Panc1 (cell line): ENCODE results near the gene FBXO9. TPM values are rescaled to one million over a fixed set of nuclear protein-coding genes. Genes with fewer than 3 reads are reported as not detected.

Experiments
- ATAC-seq: fragments of 200-7000 bp; cut with Tn5 transposase; 2 replicates; pipeline ENCODE4 v1.9.1; 2020; ENCODE audit warnings: mild to moderate bottlenecking, moderate library complexity
- Bru-seq: library from RNA; stranded (reverse); fragments of 400-500 nt; gene quantifications from one replicate; lab custom pipeline; 2021; lab: Mats Ljungman, UMichigan
- BruChase-seq, 2 experiments: library from RNA; stranded (reverse); fragments of 400-500 nt; gene quantifications; one replicate each; lab custom pipeline; 2021; lab: Mats Ljungman, UMichigan
- BruUV-seq: library from RNA; stranded (reverse); fragments of 400-500 nt; replicated peaks from 2 replicates; lab custom pipeline; 2021; lab: Mats Ljungman, UMichigan
- CTCF ChIA-PET: fragments of 300-600 bp; sonication (Branson Sonifier 250); formaldehyde crosslinking; loops from one replicate; lab custom pipeline; 2022; ENCODE audit warnings: antibody characterized with exemption; lab: Charles Lee
- POLR2A ChIA-PET: fragments of 300-600 bp; sonication (Branson Sonifier 250); formaldehyde crosslinking; loops from one replicate; lab custom pipeline; 2022; ENCODE audit warnings: antibody characterized with exemption; lab: Charles Lee
- DNase-seq: peaks from one replicate; pipeline ENCODE4 v3.0.0-alpha.2; 2010; ENCODE audit warnings: low read depth, low spot score
- H3K27ac ChIP-seq: 2 replicates; pipeline ENCODE4 v1.5.1; 2011; ENCODE audit warnings: mild to moderate bottlenecking, low read length, inconsistent platforms
- H3K27me3 ChIP-seq: fragments of 200-500 bp; sonication (Bioruptor generic); 2 replicates; pipeline ENCODE4 v1.6.0; 2014; ENCODE audit warnings: low read length, inconsistent platforms; ENCODE audit not compliant: control insufficient read depth, insufficient read depth
- H3K36me3 ChIP-seq: fragments of 200-500 bp; sonication (Bioruptor generic); 2 replicates; pipeline ENCODE4 v1.5.1; 2014; ENCODE audit warnings: inconsistent platforms, mild to moderate bottlenecking, low read length, moderate library complexity; ENCODE audit not compliant: control insufficient read depth, insufficient read depth
- H3K4me1 ChIP-seq: 2 replicates; pipeline ENCODE4 v1.5.1; 2011; ENCODE audit warnings: inconsistent platforms, mild to moderate bottlenecking, low read length, moderate library complexity; ENCODE audit not compliant: control insufficient read depth, insufficient read depth
- H3K4me3 ChIP-seq, 2 experiments: 2 replicates each; pipeline ENCODE4 v1.5.1; 2011 to 2012; ENCODE audit warnings: low read depth in 2 of 2, low read length in 2 of 2, mild to moderate bottlenecking in 2 of 2, inconsistent platforms in 1 of 2, moderate library complexity in 1 of 2
- H3K9me3 ChIP-seq: fragments of 200-500 bp; sonication (Bioruptor generic); 2 replicates; pipeline ENCODE4 v1.5.1; 2014; ENCODE audit warnings: low read depth, mild to moderate bottlenecking, inconsistent platforms, low read length, moderate library complexity; ENCODE audit not compliant: control insufficient read depth, insufficient read depth
- CTCF ChIP-seq: fragments of 450-650 bp; IDR thresholded peaks from 2 replicates; pipeline ENCODE4 v1.5.1; 2017; ENCODE audit warnings: mild to moderate bottlenecking
- POLR2AphosphoS5 ChIP-seq: IDR thresholded peaks from 2 replicates; pipeline ENCODE4 v1.6.1; 2012; ENCODE audit warnings: mild to moderate bottlenecking, low read depth, low read length, moderate library complexity
- REST ChIP-seq, 2 experiments: IDR thresholded peaks; 2 replicates each; pipeline ENCODE4 v1.6.1; 2011 to 2012; ENCODE audit warnings: low read depth in 2 of 2, control low read depth in 1 of 2, low read length in 1 of 2, mild to moderate bottlenecking in 1 of 2, moderate library complexity in 1 of 2; ENCODE audit not compliant: insufficient read depth in 1 of 2
- SIN3A ChIP-seq: IDR thresholded peaks from 2 replicates; pipeline ENCODE4 v1.6.1; 2012; ENCODE audit warnings: low read depth, mild to moderate bottlenecking, low read length, moderate library complexity, borderline replicate concordance; ENCODE audit not compliant: insufficient read depth
- TCF7L2 ChIP-seq: IDR thresholded peaks from 2 replicates; pipeline ENCODE4 v1.6.1; 2011; ENCODE audit warnings: mild to moderate bottlenecking, low read depth, low read length, inconsistent platforms
- in situ Hi-C: cut with HindIII; loops from 2 replicates; pipeline ENCODE4 v1.10.0; 2016; ENCODE audit warnings: low sequenced_read_pairs, low pct_unique_long_range_greater_than_20kb
- intact Hi-C: fragments of 100-400 bp; cut with micrococcal nuclease; formaldehyde crosslinking; loops from one replicate; pipeline ENCODE4 v1.10.0; 2022; ENCODE audit not compliant: unreplicated experiment
- long read RNA-seq: library from polyadenylated mRNA; unstranded; transcript quantifications from one replicate; pipeline ENCODE4 v2.0.0, GENCODE V29; 2021; ENCODE audit not compliant: unreplicated experiment
- polyA plus RNA-seq: library from polyadenylated mRNA; unstranded; fragments of >200 nt; gene quantifications from one replicate; pipeline ENCODE4 v1.2.1, GENCODE V29; 2012; ENCODE audit warnings: missing spikeins; ENCODE audit not compliant: insufficient read length
- total RNA-seq: library from RNA; stranded (reverse); gene quantifications from one replicate; pipeline ENCODE4 v1.2.1, GENCODE V29; 2021; ENCODE audit not compliant: unreplicated experiment

The FBXO9 gene
- total RNA-seq (60.0 TPM), Bru-seq, nascent RNA (percentile 69 among the genes with signal in this experiment), BruChase-seq, experiment 1, labeled RNA remaining after a 2-hour chase (percentile 71 among the genes with signal in this experiment), BruChase-seq, experiment 2, labeled RNA remaining after a 6-hour chase (percentile 68 among the genes with signal in this experiment)
- 75.0 TPM for polyA plus RNA-seq
- long read RNA-seq, transcript FBXO9-202 (13 exons, 3,418 nt) = major isoform, 59 of 93 reads
- long read RNA-seq, partial matches to known transcripts = 11 of 93 reads
- long read RNA-seq, other reads (novel, unspliced or antisense) = 23 of 93 reads

- in situ Hi-C loops = no loop called here
- Histone ChIP-seq H3K27me3 (no peaks in the 10 kb centered on the region), H3K27ac (peak within 1 kb of the TSS; percentile 90), H3K4me1 (peaks cover 19% of the 10 kb centered on the region), H3K9me3 (no peaks in the 10 kb centered on the region), H3K4me3 (peak within 1 kb of the TSS; percentile 69 to 84), H3K36me3 (peaks cover 3% of the 10 kb centered on the region; the same call in 1 of the 2 replicates)
- DNase-seq (no peak), ATAC-seq (peak; percentile 78)
- intact Hi-C loops = no loop called here
- CTCF ChIA-PET = no interaction called here
- TF ChIP-seq SIN3A (0 out of 2 replicates have a peak, but pooled peaks have one; percentile 23), REST (IDR thresholded peaks at IDR 0.05; ENCODE audit: insufficient read depth in 1 of 2, low read depth in 2 of 2, low read length in 1 of 2) (no peak)
- POLR2A ChIA-PET = interaction anchor here (0.6 kb wide), 1 partner anchor 52 kb away, joined by 11 read pairs; no protein-coding TSS in a partner anchor
- no TSS peak for BruUV-seq
Measured at GRCh38 chr6:53065266-53066076, at the start of gene FBXO9. FBXO9 (plus strand) TSS chr6:53065404; CDS start chr6:53065790, 386 bp downstream.

GRCh38 chr6:53015486-53015885, 49.7 kb upstream of the FBXO9 start:
- H3K36me3 ChIP-seq = no peaks in the 10 kb centered on the region
- CTCF ChIA-PET = no interaction called here
- in situ Hi-C loops = no loop called here
- DNase-seq (no peak), ATAC-seq (no peak)
- BruUV-seq = no TSS peak
- intact Hi-C loops = no loop called here
- H3K9me3 ChIP-seq = no peaks in the 10 kb centered on the region
- H3K27ac ChIP-seq = no peak overlapping the region
- no peaks in the 10 kb centered on the region for H3K4me1 ChIP-seq
- no peaks in the 10 kb centered on the region for H3K27me3 ChIP-seq
- H3K4me3 ChIP-seq = no peak overlapping the region
- TF ChIP-seq POLR2AphosphoS5 (no peak), CTCF (no peak), SIN3A (no peak)
- POLR2A ChIA-PET = no interaction called here

- Histone ChIP-seq H3K4me1 (no peaks in the 10 kb centered on the region), H3K27me3 (no peaks in the 10 kb centered on the region), H3K4me3 (no peak overlapping the region), H3K9me3 (no peaks in the 10 kb centered on the region), H3K36me3 (no peaks in the 10 kb centered on the region), H3K27ac (no peak overlapping the region)
- CTCF ChIA-PET = no interaction called here
- no peak for TF ChIP-seq REST (IDR thresholded peaks at IDR 0.05; ENCODE audit: insufficient read depth in 1 of 2, low read depth in 2 of 2, low read length in 1 of 2)
- TF ChIP-seq SIN3A = no peak
- TF ChIP-seq TCF7L2 = no peak
- no peak for TF ChIP-seq POLR2AphosphoS5
- no peak for TF ChIP-seq CTCF
- POLR2A ChIA-PET = interaction anchor here (0.6 kb wide), 1 partner anchor 437 kb away, joined by 22 read pairs; no protein-coding TSS in a partner anchor
- no TSS peak for BruUV-seq
- in situ Hi-C loops = no loop called here
- ATAC-seq (no peak), DNase-seq (no peak)
- intact Hi-C loops = no loop called here
Measured at GRCh38 chr6:53018446-53018845, 46.8 kb upstream of the FBXO9 start.
